IMR-90 (cell line): Measurements from ENCODE around the gene CACNA2D3. TPM values are rescaled to one million over a fixed set of nuclear protein-coding genes. Genes with fewer than 3 reads are reported as not detected.

Experiments used
- ATAC-seq: fragments of 200-7000 bp; cut with Tn5 transposase; 2 replicates; pipeline ENCODE4 v1.9.1; 2020; ENCODE audit warnings: low read depth, mild to moderate bottlenecking, moderate library complexity
- BruUV-seq: library from RNA; stranded (reverse); fragments of 400-500 nt; replicated peaks from 2 replicates; lab custom pipeline; 2021; lab: Mats Ljungman, UMichigan
- CTCF ChIA-PET: fragments of 300-600 bp; formaldehyde crosslinking; extraction: SDS; loops from one replicate; lab custom pipeline; 2021; ENCODE audit warnings: antibody characterized with exemption; lab: Yijun Ruan, JAX
- POLR2A ChIA-PET: fragments of 300-600 bp; sonication (Branson Sonifier 250); formaldehyde crosslinking; loops from one replicate; lab custom pipeline; 2022; ENCODE audit warnings: antibody characterized with exemption; ENCODE audit not compliant: unreplicated experiment; lab: Charles Lee
- DNase-seq: peaks from one replicate; pipeline ENCODE4 v3.0.0; 2013
- H2AFZ ChIP-seq: replicated peaks from 2 replicates; pipeline ENCODE3; 2013; ENCODE audit warnings: low read length, mild to moderate bottlenecking; ENCODE audit not compliant: poor library complexity
- H2AK5ac ChIP-seq: 2 replicates; pipeline ENCODE4 v1.6.1; 2013; ENCODE audit warnings: low read depth, low read length, inconsistent platforms
- H2AK9ac ChIP-seq: replicated peaks from 2 replicates; pipeline ENCODE3; 2013; ENCODE audit warnings: mild to moderate bottlenecking, low read depth, low read length, moderate library complexity; ENCODE audit not compliant: poor library complexity
- H2BK120ac ChIP-seq: 2 replicates; pipeline ENCODE4 v1.6.1; 2013; ENCODE audit warnings: low read depth, low read length, inconsistent platforms
- H2BK15ac ChIP-seq: 3 replicates; pipeline ENCODE4 v1.6.1; 2013; ENCODE audit warnings: low read depth, low read length, inconsistent platforms
- H2BK20ac ChIP-seq: 2 replicates; pipeline ENCODE4 v1.6.1; 2013; ENCODE audit warnings: low read depth, mild to moderate bottlenecking, inconsistent platforms, low read length, moderate library complexity
- H2BK5ac ChIP-seq: 2 replicates; pipeline ENCODE4 v1.6.1; 2013; ENCODE audit warnings: mild to moderate bottlenecking, low read depth, low read length, inconsistent platforms; ENCODE audit not compliant: poor library complexity, severe bottlenecking
- H3K14ac ChIP-seq: replicated peaks from 2 replicates; pipeline ENCODE4 v1.6.1; 2013; ENCODE audit warnings: low read depth, low read length, inconsistent platforms
- H3K18ac ChIP-seq: 2 replicates; pipeline ENCODE4 v1.6.1; 2013; ENCODE audit warnings: low read depth, low read length, control low read depth
- H3K23ac ChIP-seq: 2 replicates; pipeline ENCODE4 v1.6.1; 2013; ENCODE audit warnings: low read depth, low read length, inconsistent platforms
- H3K27ac ChIP-seq: 2 replicates; pipeline ENCODE4 v1.5.1; 2013; ENCODE audit warnings: mild to moderate bottlenecking, control low read depth, low read length; ENCODE audit not compliant: insufficient read depth
- H3K27me3 ChIP-seq: 2 replicates; pipeline ENCODE4 v1.6.1; 2013; ENCODE audit warnings: low read length; ENCODE audit not compliant: control insufficient read depth, insufficient read depth
- H3K36me3 ChIP-seq: 2 replicates; pipeline ENCODE4 v1.6.1; 2013; ENCODE audit warnings: low read length, mixed read lengths; ENCODE audit not compliant: control insufficient read depth, insufficient read depth
- H3K4ac ChIP-seq: 2 replicates; pipeline ENCODE4 v1.6.1; 2013; ENCODE audit warnings: low read depth, low read length, inconsistent platforms
- H3K4me1 ChIP-seq: 2 replicates; pipeline ENCODE4 v1.6.1; 2013; ENCODE audit warnings: low read length, mixed read lengths; ENCODE audit not compliant: control insufficient read depth, insufficient read depth
- H3K4me2 ChIP-seq: 2 replicates; pipeline ENCODE4 v1.6.1; 2013; ENCODE audit warnings: low read depth, mild to moderate bottlenecking, control low read depth, low read length, moderate library complexity
- H3K4me3 ChIP-seq: 2 replicates; pipeline ENCODE4 v1.5.1; 2013; ENCODE audit warnings: low read depth, mild to moderate bottlenecking, control low read depth, low read length, moderate library complexity; ENCODE audit not compliant: insufficient read depth
- H3K56ac ChIP-seq: 2 replicates; pipeline ENCODE4 v1.6.1; 2013; ENCODE audit warnings: low read length, inconsistent platforms; ENCODE audit not compliant: insufficient read depth; ENCODE audit errors: extremely low read depth
- H3K79me1 ChIP-seq, 2 experiments: 2 replicates each; pipeline ENCODE4 v1.6.1; 2013; ENCODE audit warnings: low read length in 2 of 2, inconsistent platforms in 1 of 2, low read depth in 1 of 2
- H3K9ac ChIP-seq: 2 replicates; pipeline ENCODE4 v1.6.1; 2013; ENCODE audit warnings: low read depth, low read length, control low read depth
- H3K9me1 ChIP-seq: 2 replicates; pipeline ENCODE4 v1.6.1; 2013; ENCODE audit warnings: low read length, inconsistent platforms; ENCODE audit not compliant: insufficient read depth
- H3K9me3 ChIP-seq: 2 replicates; pipeline ENCODE4 v1.6.1; 2013; ENCODE audit warnings: low read length; ENCODE audit not compliant: control insufficient read depth, insufficient read depth
- H4K20me1 ChIP-seq: 2 replicates; pipeline ENCODE4 v1.6.1; 2013; ENCODE audit warnings: low read length, inconsistent platforms; ENCODE audit not compliant: insufficient read depth
- H4K5ac ChIP-seq: 2 replicates; pipeline ENCODE4 v1.6.1; 2013; ENCODE audit warnings: mild to moderate bottlenecking, low read depth, low read length, control low read depth
- H4K8ac ChIP-seq, 2 experiments: 2 replicates each; pipeline ENCODE4 v1.6.1; 2013; ENCODE audit warnings: low read depth in 2 of 2, low read length in 2 of 2, control low read depth in 1 of 2, inconsistent platforms in 1 of 2
- H4K91ac ChIP-seq: 2 replicates; pipeline ENCODE4 v1.6.1; 2013; ENCODE audit warnings: low read depth, low read length, inconsistent platforms; ENCODE audit not compliant: insufficient read depth
- BHLHE40 ChIP-seq: fragments of 150-350 bp; IDR thresholded peaks from 2 replicates; pipeline ENCODE4 v1.6.1; 2016; ENCODE audit warnings: mild to moderate bottlenecking, low read depth, low read length
- CEBPB ChIP-seq: IDR thresholded peaks from 2 replicates; pipeline ENCODE4 v1.6.1; 2012; ENCODE audit warnings: low read depth, low read length, improper control_type of control experiment
- CHD1 ChIP-seq: IDR thresholded peaks from 2 replicates; pipeline ENCODE4 v1.6.1; 2012; ENCODE audit warnings: low read depth, low read length, improper control_type of control experiment
- FOS ChIP-seq: fragments of 150-350 bp; IDR thresholded peaks from 2 replicates; pipeline ENCODE4 v1.6.1; 2016; ENCODE audit warnings: low read depth, low read length
- MAFK ChIP-seq: IDR thresholded peaks from 2 replicates; pipeline ENCODE4 v1.6.1; 2012; ENCODE audit warnings: low read depth, low read length, improper control_type of control experiment
- MAZ ChIP-seq: IDR thresholded peaks from 2 replicates; pipeline ENCODE4 v1.6.1; 2012; ENCODE audit warnings: low read depth, mild to moderate bottlenecking, low read length, improper control_type of control experiment, moderate library complexity, borderline replicate concordance
- MXI1 ChIP-seq: IDR thresholded peaks from 2 replicates; pipeline ENCODE4 v1.6.1; 2012; ENCODE audit warnings: low read depth, mild to moderate bottlenecking, low read length, moderate library complexity, borderline replicate concordance
- RAD21 ChIP-seq: IDR thresholded peaks from 2 replicates; pipeline ENCODE4 v1.6.1; 2012; ENCODE audit warnings: low read length, improper control_type of control experiment
- RCOR1 ChIP-seq: IDR thresholded peaks from 2 replicates; pipeline ENCODE4 v1.6.1; 2012; ENCODE audit warnings: mild to moderate bottlenecking, low read length, improper control_type of control experiment; ENCODE audit not compliant: insufficient replicate concordance
- RFX5 ChIP-seq: IDR thresholded peaks from 2 replicates; pipeline ENCODE4 v1.8.0; 2012; ENCODE audit warnings: low read depth, mild to moderate bottlenecking, low read length, moderate library complexity
- SMC3 ChIP-seq: fragments of 150-350 bp; IDR thresholded peaks from 2 replicates; pipeline ENCODE4 v1.6.1; 2016; ENCODE audit warnings: low read depth, mild to moderate bottlenecking, antibody characterized with exemption, low read length, moderate library complexity
- WGBS, 2 experiments: methylation state at CpG; one replicate each; pipeline versions ENCODE4 v1.1.5 to v1.1.7; 2013; ENCODE audit warnings: missing lambda C conversion rate in 2 of 2; ENCODE audit not compliant: insufficient read length in 1 of 2; ENCODE audit errors: extremely low coverage in 2 of 2; 5-methylcytosine and 5-hydroxymethylcytosine counted together
- dilution Hi-C: fragments of 300-500 bp; cut with HindIII; formaldehyde crosslinking; loops from one replicate; pipeline ENCODE4 v1.14.3; 2018; ENCODE audit warnings: low sequenced_read_pairs; ENCODE audit not compliant: unreplicated experiment
- in situ Hi-C: fragments of 300-500 bp; cut with MboI; formaldehyde crosslinking; loops from 3 replicates; pipeline ENCODE4 v1.14.3; 2019; ENCODE audit warnings: low sequenced_read_pairs, inconsistent platforms, mixed read lengths
- intact Hi-C: fragments of 100-400 bp; cut with micrococcal nuclease; formaldehyde crosslinking; loops from 2 replicates; pipeline ENCODE4 v1.10.0; 2022
- polyA plus RNA-seq, 3 experiments: library from polyadenylated mRNA; depleted of rRNA; stranded (reverse); fragments of >200 nt; gene quantifications; 2 replicates each; pipeline ENCODE4 v1.2.3, GENCODE V29; 2012; ENCODE audit warnings: low replicate concordance in 1 of 3
- total RNA-seq: library from RNA; depleted of rRNA; stranded (reverse); fragments of >200 nt; gene quantifications from 2 replicates; pipeline ENCODE4 v1.2.3, GENCODE V29; 2012
- TF ChIP-seq, protein P1 (sequence below): fragments of 150-350 bp; IDR thresholded peaks from 2 replicates; pipeline ENCODE4 v1.6.1; 2016; ENCODE audit warnings: low read depth, mild to moderate bottlenecking, low read length, moderate library complexity, borderline replicate concordance

Gene CACNA2D3
- total and polyA plus RNA-seq, 2 of the 4 experiments (the other 2 are of a cell fraction) = 0.36 to 0.41 TPM

DNA sequence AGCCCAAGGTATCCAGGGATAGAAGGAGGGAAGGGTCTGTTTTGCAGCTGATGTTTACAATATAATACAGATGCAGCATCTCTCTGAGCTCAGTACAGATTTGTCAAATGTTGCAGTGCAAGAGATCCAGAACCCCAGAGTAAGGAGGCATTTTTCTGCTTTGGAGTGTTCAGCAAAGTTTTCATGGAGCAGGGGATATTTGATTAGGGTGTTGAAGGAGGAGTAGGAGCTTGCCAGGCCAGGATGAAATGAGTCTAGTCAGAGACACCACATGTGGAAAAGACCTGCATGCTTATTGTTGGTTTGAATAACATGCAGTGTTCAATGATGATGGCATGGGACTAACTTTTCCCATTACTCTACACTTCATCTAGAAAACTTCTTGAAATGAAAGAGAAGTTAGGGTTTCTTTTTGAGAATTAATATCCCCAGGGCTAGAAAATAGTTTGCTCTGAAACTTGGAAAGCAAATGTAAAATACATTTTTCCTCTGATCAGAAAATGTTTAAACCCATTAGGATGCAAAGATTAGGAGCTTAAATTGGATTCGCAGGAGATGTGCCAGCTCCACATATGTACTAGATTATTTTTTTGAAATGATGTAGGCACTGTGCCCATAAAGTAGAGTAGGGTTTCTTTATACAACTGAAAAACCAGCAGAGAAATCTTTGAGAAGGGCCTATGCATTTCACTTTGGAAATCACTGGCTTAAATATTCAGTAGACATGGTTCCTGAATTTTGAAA is 243.8 kb downstream of the CACNA2D3 start:
- Histone ChIP-seq H4K20me1 (no peaks in the 10 kb centered on the region), H2AK9ac (no peak overlapping the region), H3K79me1 (no peaks in the 10 kb centered on the region), H4K5ac (no peak overlapping the region), H3K9me3 (peaks cover 5% of the 10 kb centered on the region; the same call in 1 of the 2 replicates), H2AFZ (no peak overlapping the region), H3K18ac (no peak overlapping the region), H4K8ac (no peak overlapping the region), H3K9me1 (no peaks in the 10 kb centered on the region), H3K27ac (no peak overlapping the region), H3K27me3 (no peaks in the 10 kb centered on the region), H3K9ac (no peak overlapping the region), H3K4me3 (no peak overlapping the region), H2BK15ac (no peak overlapping the region), H3K56ac (no peak overlapping the region), H2BK20ac (no peak overlapping the region), H3K4ac (no peak overlapping the region), H3K14ac (no peak overlapping the region), H3K36me3 (no peaks in the 10 kb centered on the region), H3K4me1 (no peaks in the 10 kb centered on the region), H3K4me2 (no peak overlapping the region), H2BK5ac (no peak overlapping the region), H4K91ac (no peak overlapping the region), H2AK5ac (no peak overlapping the region), H3K23ac (no peak overlapping the region), H2BK120ac (no peak overlapping the region)
- DNase-seq = no peak
- no peak for ATAC-seq
- POLR2A ChIA-PET = no interaction called here
- CTCF ChIA-PET = interaction anchor here (0.6 kb wide), 1 partner anchor 114 kb away, joined by 8 read pairs; no protein-coding TSS in a partner anchor
- WGBS, 2 experiments = no CpG with 5 or more reads among the region's 1 CpG
- in situ Hi-C loops (no loop called here), intact Hi-C loops (no loop called here), dilution Hi-C loops (no loop called here)
- TF ChIP-seq BHLHE40 (no peak), MAFK (no peak), MXI1 (no peak), FOS (no peak), SMC3 (no peak), RFX5 (no peak), MAZ (no peak), RAD21 (no peak), CEBPB (no peak), CHD1 (no peak), RCOR1 (no peak)
- TF ChIP-seq, protein P1, sequence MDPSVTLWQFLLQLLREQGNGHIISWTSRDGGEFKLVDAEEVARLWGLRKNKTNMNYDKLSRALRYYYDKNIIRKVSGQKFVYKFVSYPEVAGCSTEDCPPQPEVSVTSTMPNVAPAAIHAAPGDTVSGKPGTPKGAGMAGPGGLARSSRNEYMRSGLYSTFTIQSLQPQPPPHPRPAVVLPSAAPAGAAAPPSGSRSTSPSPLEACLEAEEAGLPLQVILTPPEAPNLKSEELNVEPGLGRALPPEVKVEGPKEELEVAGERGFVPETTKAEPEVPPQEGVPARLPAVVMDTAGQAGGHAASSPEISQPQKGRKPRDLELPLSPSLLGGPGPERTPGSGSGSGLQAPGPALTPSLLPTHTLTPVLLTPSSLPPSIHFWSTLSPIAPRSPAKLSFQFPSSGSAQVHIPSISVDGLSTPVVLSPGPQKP = no peak
- no TSS peak for BruUV-seq
